Motor neuron (in vitro differentiated cells): Measurements from ENCODE around the gene MYH6. TPM values are rescaled to one million over a fixed set of nuclear protein-coding genes. Genes with fewer than 3 reads are reported as not detected.
"Not testable (repeated sequence)": the region's sequence is repeated elsewhere in the genome, so short reads cannot be mapped to it uniquely, and the experiment has no call there.

Experiments
- ATAC-seq, 8 experiments: fragments of 200-7000 bp; cut with Tn5 transposase; replicated peaks in 6 of 8; 2 replicates each; pipeline ENCODE4 v1.8.0; 2021; ENCODE audit warnings: mild to moderate bottlenecking in 8 of 8, moderate library complexity in 8 of 8
- H3K27ac ChIP-seq, 2 donors: fragments of 250-450 bp; sonication (Bioruptor Pico); 2 replicates each; pipeline ENCODE4 v1.9.0; 2021; ENCODE audit warnings: antibody characterized with exemption in 2 of 2, mild to moderate bottlenecking in 2 of 2, moderate library complexity in 1 of 2
- H3K4me1 ChIP-seq, 2 donors: fragments of 250-450 bp; sonication (Bioruptor Pico); replicated peaks in 1 of 2; 2 replicates each; pipeline ENCODE4 v1.6.1; 2021; ENCODE audit warnings: antibody characterized with exemption in 2 of 2, mild to moderate bottlenecking in 2 of 2, moderate library complexity in 1 of 2
- H3K4me3 ChIP-seq, 5 donors: fragments of 250-450 bp; sonication (Bioruptor Pico); 2 replicates each; pipeline ENCODE4 v1.9.0; 2021; ENCODE audit warnings: antibody characterized with exemption in 5 of 5, mild to moderate bottlenecking in 5 of 5, moderate library complexity in 4 of 5
- WGBS, 10 experiments: fragments of 450-650 bp; shearing (Covaris generic); methylation state at CpG; one replicate each; pipeline ENCODE4 v1.0.0; 2022; 5-methylcytosine and 5-hydroxymethylcytosine counted together
- in situ Hi-C, 9 experiments: fragments of 400-800 bp; cut with MboI; loops; one replicate each; pipeline ENCODE4 v1.15.0; 2021; ENCODE audit warnings: low sequenced_read_pairs in 9 of 9, low pct_unique_long_range_greater_than_20kb in 2 of 9; ENCODE audit not compliant: unreplicated experiment in 9 of 9
- total RNA-seq, 8 experiments: library from RNA; unstranded; fragments of 300-600 nt; gene quantifications; 2 replicates each; pipeline versions ENCODE4 v1.2.3 to v1.2.4, GENCODE V29; 2022

MYH6 gene
- total RNA-seq, 8 experiments from 2014 or later: 0.05 to 0.47 (median 0.14) TPM; not detected in 3

DNA sequence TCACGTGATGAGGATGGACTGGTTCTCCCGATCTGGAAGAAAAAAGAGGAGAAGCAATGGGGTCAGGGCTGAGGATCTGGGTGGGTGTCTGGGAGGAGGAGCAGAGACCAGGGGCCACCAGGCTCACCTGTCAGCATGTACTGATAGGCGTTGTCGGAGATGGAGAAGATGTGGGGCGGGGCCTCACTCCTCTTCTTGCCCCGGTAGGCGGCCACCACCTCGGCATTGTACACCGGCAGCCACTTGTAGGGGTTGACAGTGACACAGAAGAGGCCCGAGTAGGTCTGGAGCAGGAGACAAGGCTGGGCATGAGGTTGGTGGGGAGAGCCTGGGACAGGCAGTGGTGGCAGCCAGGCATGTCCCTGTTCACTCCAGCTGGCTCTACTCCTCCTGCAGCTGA lies 3.0 kb downstream of the MYH6 start:
- 21 to 80% (median 60%) methylated on average over 1 to 7 of the region's 10 CpGs; no CpG with 5 or more reads in 7 of the 10 experiments for WGBS, 10 experiments
- ATAC-seq: no peak
- no peak overlapping the region for H3K27ac ChIP-seq
- H3K4me1 ChIP-seq: no peaks in the 10 kb centered on the region
- in situ Hi-C loops: no loop called here
- no peak overlapping the region for H3K4me3 ChIP-seq

DNA sequence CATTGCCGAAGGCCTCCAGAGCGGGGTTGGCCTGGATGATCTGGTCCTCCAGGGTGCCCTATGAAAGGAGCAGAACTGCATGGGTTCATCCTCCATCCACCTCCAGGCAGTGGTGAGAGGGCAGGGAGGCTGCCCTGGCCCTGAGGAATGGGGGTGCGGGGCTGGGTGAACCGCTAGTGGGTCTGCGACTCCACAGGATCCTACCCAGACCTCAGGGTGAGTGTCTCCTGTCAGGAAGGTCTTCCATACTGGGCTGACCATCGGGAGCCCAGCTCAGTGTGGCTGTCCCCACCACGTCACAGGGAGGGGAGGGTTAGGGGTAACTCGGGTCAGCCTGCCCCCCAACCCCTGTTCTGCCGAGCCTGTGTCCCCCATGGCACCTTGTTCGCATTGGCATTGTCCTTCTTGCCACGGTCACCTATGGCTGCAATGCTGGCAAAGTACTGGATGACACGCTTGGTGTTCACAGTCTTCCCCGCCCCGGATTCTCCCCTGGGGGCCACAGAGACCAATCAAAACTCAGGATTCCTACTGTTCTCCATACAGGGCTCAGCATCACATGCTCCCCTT lies 3.7 kb downstream of the MYH6 start:
- in situ Hi-C loops: no loop called here
- no peak overlapping the region for H3K4me3 ChIP-seq
- 40 to 93% (median 65%) methylated on average over 1 to 2 of the region's 14 CpGs; no CpG with 5 or more reads in 6 of the 10 experiments for WGBS, 10 experiments

DNA sequence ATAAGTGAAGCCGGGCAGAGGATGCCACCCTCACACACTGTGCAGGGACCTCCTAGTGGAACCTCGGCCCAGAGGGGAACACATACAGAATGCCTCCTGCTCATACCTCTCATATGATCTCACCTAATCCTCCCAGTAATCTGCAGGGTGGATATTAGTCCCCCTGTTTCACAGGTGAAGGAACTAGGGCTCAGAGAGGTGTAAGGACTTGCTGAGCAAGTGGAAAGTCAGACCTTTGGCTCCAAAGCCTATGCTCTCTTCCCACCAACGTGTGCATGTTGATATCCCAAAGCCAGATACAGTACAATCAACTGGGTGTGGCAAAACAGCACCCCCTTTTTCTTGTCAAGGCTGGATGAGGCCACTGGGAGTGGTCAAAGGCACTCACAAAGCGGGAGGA lies 4.2 kb downstream of the MYH6 start:
- Histone ChIP-seq H3K4me1 (no peaks in the 10 kb centered on the region), H3K27ac (no peak overlapping the region), H3K4me3 (no peak overlapping the region)
- in situ Hi-C loops: no loop called here
- ATAC-seq: no peak
- 0 to 67% (median 20%) methylated on average over 1 to 2 of the region's 4 CpGs; no CpG with 5 or more reads in 5 of the 10 experiments for WGBS, 10 experiments

More for the DNA sequence above, 3.7 kb downstream of the MYH6 start:
- ATAC-seq: peak in 1 of 8 experiments; percentile 13
- H3K4me1 ChIP-seq: no peaks in the 10 kb centered on the region
- no peak overlapping the region for H3K27ac ChIP-seq

DNA sequence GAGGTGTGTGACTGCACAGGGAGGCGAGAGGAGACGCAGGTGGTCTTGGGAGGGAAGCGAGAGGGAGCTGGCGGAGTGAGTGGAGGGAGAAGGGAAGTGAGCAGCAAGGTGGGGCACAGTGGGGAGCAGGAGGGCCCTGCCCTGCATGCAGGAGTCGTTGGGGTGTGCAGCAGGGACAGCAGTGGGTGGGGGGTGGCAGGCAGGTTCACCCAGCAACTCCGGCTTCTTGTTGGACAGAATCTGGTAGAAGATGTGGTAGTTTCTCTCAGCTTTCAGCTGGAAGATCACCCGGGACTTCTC lies 5.0 kb downstream of the MYH6 start:
- no peak for ATAC-seq
- no peak overlapping the region for H3K4me3 ChIP-seq
- 20 to 80% (median 79%) methylated on average over 1 to 4 of the region's 7 CpGs; no CpG with 5 or more reads in 5 of the 10 experiments for WGBS, 10 experiments
- no peak overlapping the region for H3K27ac ChIP-seq
- H3K4me1 ChIP-seq: no peaks in the 10 kb centered on the region
- in situ Hi-C loops: no loop called here

DNA sequence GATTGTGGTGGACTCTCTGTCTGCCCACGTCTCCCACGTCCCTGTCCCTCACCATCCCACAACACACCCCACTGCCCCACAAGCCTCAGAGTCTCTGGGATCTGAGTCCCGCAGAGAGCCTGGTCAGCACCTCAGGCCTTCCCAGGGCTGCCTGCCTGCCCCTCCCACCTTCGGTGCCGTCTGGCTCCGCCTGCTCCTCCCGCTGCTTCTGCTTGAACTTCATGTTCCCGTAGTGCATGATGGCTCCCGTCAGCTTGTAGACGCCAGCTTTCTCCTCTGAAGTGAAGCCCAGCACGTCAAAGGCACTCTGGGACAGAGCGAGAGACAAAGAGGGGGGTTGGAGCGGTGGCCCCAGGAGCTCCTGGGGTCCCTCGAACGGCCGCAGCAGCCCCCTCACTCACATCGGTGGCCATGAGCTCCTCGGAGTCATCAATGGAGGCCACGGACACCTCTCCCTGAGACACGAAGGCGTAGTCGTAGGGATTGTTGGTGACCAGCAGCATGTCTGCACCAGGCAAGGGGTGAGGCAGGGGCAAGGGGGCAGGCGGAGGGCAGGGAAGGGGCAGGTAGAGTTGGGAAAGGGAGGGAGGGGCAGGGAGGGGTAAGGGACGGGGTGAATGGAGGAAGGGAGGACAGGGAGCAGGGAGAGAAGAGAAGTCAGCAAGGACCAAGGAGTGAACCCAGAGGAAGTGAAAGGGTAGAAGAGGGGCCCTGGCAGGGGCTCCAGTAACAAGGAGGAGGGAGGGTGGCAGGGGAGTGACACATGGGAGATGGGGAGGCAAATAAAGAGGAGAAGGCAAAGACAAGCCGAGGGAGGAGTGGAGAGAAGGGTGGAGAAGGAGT lies 5.6 kb downstream of the MYH6 start:
- H3K4me3 ChIP-seq: no peak overlapping the region
- WGBS, 10 experiments: 0 to 60% (median 30%) methylated on average over 1 to 14 of the region's 25 CpGs; no CpG with 5 or more reads in 6 of the 10 experiments
- peak in 2 of 8 experiments; percentile 74 to 81 for ATAC-seq
- in situ Hi-C loops: no loop called here
- no peaks in the 10 kb centered on the region for H3K4me1 ChIP-seq
- no peak overlapping the region for H3K27ac ChIP-seq

DNA sequence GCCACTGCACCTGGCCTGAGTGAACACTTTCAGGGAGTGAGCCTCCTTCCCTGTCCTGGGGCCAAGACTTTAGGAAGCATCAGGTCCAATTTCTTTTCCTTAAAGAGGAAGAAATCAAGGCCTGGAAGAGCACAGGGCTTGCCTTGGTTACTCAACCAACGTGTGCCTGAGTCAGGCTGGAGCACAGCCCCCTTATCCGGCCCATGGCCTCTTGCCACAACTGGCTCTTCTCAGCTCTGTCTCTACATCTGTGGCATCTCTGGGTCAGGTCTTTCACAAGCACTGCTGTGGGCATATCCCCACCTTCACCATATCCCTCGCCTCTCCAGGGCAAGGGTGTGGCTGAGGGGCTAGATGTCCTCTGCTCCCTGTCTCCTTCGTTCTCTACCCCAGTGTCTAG lies 6.8 kb downstream of the MYH6 start:
- Histone ChIP-seq H3K4me1 (no peaks in the 10 kb centered on the region), H3K27ac (no peak overlapping the region), H3K4me3 (no peak overlapping the region)
- WGBS, 10 experiments: 17 to 60% (median 33%) methylated on average over 1 to 2 of the region's 4 CpGs; no CpG with 5 or more reads in 5 of the 10 experiments
- no peak for ATAC-seq
- in situ Hi-C loops: no loop called here

DNA sequence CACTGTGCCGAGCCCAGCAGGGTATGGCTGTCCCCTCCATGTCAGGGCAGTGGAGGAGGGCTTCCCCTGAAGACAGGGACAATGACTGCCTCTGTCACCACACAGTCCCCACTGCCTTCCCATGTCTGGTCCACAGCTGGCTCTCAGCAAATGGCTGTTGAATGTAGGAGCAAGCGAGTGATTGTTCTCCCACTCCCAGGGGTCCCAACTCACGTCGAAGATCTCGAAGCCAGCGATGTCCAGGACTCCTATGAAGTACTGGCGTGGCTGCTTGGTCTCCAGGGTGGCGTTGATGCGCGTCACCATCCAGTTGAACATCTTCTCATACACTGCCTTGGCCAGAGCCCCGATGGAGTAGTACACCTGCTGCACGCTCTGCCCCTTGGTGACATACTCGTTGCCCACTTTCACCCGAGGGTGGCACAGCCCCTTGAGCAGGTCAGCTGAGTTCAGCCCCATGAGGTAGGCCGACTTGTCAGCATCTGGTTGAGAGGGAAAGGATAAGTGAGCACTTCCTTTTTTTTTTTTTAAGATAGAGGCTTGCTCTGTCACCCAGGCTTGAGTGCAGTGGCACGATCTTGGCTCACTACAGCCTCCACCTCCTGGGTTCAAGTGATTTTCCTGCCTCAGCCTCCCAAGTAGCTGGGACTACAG lies 7.5 kb downstream of the MYH6 start:
- WGBS, 10 experiments: 20 to 92% (median 77%) methylated on average over 2 to 11 of the region's 16 CpGs; no CpG with 5 or more reads in 3 of the 10 experiments
- H3K4me3 ChIP-seq, ATAC-seq, H3K4me1 ChIP-seq, H3K27ac ChIP-seq, in situ Hi-C loops: not testable (repeated sequence)

DNA sequence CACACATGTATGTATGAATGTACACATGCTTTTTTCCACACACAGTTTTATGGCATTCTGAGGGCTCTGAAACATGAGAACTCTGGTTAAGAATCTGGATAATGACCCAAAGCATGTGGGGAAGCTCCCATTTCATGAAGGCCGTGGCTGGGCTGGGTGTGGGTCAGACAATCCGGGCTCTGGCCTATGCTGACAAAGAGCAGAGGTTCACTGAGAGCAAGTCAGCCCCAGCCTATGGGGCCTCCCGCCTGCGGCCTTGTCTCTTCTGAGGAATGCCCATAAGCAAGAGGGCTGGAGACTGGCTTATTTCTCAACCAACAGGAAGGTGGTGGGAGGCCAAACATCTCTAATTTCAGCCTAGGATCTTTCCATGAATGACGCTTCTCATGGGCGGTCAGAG lies 8.5 kb downstream of the MYH6 start:
- WGBS, 10 experiments: 25 to 93% (median 81%) methylated on average over 1 to 6 of the region's 6 CpGs; no CpG with 5 or more reads in 4 of the 10 experiments

DNA sequence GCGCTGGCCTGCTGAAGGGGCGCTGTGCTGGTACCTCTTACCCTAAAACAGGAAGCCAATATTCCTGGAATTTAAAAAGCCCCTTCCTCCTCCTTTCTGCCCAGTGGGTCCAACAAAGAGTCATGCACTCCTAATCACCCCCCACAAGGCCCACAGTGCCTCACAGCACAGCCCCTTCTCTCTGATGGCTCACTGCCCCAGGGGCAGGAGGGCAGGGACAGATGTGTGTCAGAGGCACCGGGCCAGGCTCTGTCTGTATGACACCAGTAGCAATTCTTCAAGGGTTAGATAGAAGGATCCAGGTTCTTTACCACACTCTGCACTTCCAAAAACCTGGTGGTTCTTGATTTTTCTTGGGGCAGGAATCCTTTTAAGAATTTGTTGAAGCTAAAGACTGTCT lies 8.9 kb downstream of the MYH6 start:
- H3K27ac ChIP-seq: no peak overlapping the region
- in situ Hi-C loops: no loop called here
- 67 to 93% methylated on average over 2 to 3 of the region's 3 CpGs; no CpG with 5 or more reads in 8 of the 10 experiments for WGBS, 10 experiments

More for the DNA sequence above, 8.5 kb downstream of the MYH6 start:
- Histone ChIP-seq H3K27ac (no peak overlapping the region), H3K4me3 (no peak overlapping the region), H3K4me1 (no peaks in the 10 kb centered on the region)
- peak in 3 of 8 experiments; percentile 34 to 80 (median 59) for ATAC-seq
- in situ Hi-C loops: no loop called here

DNA sequence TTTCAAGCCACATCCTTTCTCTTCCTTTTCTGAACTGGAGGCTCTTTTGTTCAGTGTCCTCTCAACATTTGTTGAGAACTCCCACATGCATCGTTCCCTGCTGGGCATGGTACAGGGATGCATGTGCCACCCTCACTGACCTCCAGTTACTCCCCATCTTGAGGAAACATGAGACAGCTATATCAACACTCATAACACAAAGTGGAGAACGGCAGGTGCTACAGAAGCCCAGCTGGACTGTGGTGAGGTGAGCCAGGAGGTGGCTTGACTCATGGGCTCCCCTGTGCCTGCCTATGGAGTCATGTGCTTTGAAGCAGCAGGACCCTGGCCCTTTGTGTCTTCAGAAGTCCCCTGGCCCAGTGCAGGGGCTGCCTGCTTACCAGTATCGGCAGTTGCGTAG lies 9.7 kb downstream of the MYH6 start:
- in situ Hi-C loops: no loop called here
- WGBS, 10 experiments: 43 to 80% (median 53%) methylated on average over 1 to 3 of the region's 4 CpGs; no CpG with 5 or more reads in 6 of the 10 experiments
- H3K4me3 ChIP-seq: no peak overlapping the region

More for the DNA sequence above, 8.9 kb downstream of the MYH6 start:
- no peak overlapping the region for H3K4me3 ChIP-seq
- H3K4me1 ChIP-seq: no peaks in the 10 kb centered on the region
- no peak for ATAC-seq

DNA sequence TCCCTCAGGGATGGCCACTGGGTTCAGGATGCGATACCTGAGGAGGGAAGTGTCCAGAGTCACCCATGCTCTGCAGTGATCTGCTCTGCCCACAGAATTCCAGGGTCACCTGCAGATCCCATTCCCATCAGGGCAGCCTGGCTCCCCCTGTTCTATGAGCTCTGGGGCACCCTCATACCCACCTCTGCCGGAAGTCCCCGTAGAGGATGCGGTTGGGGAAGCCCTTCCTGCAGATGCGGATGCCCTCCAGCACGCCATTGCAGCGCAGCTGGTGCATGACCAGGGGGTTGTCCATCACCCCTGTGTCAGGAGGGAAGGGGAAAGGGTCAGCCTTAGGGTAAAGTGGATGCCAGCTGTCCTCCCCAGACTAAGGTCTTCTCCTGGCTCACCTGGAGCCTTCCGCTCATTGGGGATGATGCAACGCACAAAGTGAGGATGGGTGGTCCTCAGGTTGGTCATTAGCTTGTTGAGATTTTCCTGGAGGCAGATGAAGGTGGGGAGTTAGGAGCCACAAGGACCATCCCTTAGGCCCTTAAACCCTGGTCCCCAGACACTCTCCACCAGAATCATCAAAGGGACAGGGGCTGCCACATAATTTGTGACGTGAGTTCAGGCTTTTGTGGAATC lies 11.2 kb downstream of the MYH6 start:
- in situ Hi-C loops: no loop called here
- no peak overlapping the region for H3K4me3 ChIP-seq
- WGBS, 10 experiments: 39 to 100% (median 89%) methylated on average over 1 to 7 of the region's 10 CpGs; no CpG with 5 or more reads in 3 of the 10 experiments
- no peak overlapping the region for H3K27ac ChIP-seq
- ATAC-seq: no peak
- H3K4me1 ChIP-seq: no peaks in the 10 kb centered on the region

More for the DNA sequence above, 9.7 kb downstream of the MYH6 start:
- no peak for ATAC-seq
- H3K27ac ChIP-seq: no peak overlapping the region
- H3K4me1 ChIP-seq: no peaks in the 10 kb centered on the region

DNA sequence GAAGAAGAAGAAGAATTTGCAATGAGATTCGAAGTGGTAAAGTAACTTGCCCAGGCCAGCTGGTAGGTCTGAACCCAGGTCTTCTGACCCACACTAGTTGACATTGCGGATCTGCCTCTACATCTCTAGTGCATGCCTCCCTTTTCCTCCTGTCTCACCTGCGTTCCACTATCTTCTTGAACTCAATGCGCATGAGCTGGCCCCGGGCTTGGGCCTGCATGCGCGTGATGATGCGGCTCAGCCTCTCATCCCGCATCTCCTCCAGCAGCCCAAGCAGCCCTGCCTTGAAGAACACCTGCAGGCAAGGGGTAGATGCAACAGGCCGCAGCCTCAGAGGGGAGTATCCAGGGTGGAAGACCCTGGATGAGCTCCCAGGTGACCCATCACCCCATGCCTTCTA lies 11.9 kb downstream of the MYH6 start:
- 35 to 75% (median 56%) methylated on average over 1 to 7 of the region's 10 CpGs for WGBS, 10 experiments
- ATAC-seq: no peak
- no peak overlapping the region for H3K27ac ChIP-seq
- no peak overlapping the region for H3K4me3 ChIP-seq
- H3K4me1 ChIP-seq: no peaks in the 10 kb centered on the region
- in situ Hi-C loops: no loop called here

DNA sequence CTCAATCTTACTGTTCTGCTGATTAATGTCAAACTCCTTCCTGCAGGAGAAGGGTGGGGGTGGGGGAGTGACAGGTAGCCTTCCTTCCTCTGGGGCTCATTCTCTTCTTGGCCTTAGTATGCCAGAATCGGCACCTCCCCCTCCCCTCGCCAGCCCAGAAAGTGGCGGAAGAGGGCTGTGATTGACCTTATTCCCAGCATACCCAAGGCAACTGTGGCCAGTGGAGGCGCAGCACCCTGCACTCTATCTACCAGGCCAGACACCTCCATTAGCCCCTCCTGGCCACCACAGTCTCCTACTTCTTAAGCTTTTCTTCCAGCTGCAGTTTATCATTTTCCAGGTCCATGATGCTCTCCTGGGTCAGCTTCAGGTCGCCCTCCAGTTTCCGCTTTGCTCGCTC lies 15.5 kb downstream of the MYH6 start:
- no peak overlapping the region for H3K27ac ChIP-seq
- in situ Hi-C loops: no loop called here
- H3K4me3 ChIP-seq: no peak overlapping the region
- no peak for ATAC-seq
- H3K4me1 ChIP-seq: no peaks in the 10 kb centered on the region
- 54 to 90% (median 80%) methylated on average over 2 to 7 of the region's 7 CpGs; no CpG with 5 or more reads in 3 of the 10 experiments for WGBS, 10 experiments
